Caki2 (cell line): ENCODE results near the gene TXLNA. TPM values are rescaled to one million over a fixed set of nuclear protein-coding genes. Genes with fewer than 3 reads are reported as not detected.
A peak's percentile ranks its signal among the peaks of the same experiment; 100 is the strongest.

Experiments used
- DNase-seq: peaks from one replicate; pipeline ENCODE4 v3.0.0-alpha.2; 2015; ENCODE audit warnings: low read depth
- in situ Hi-C: cut with HindIII; loops from 2 replicates; pipeline ENCODE4 v1.10.0; 2016; ENCODE audit warnings: low sequenced_read_pairs, low pct_unique_long_range_greater_than_20kb, mixed read lengths
- total RNA-seq: library from RNA; depleted of rRNA; stranded (reverse); fragments of >200 nt; shearing (Covaris generic); gene quantifications from 2 replicates; pipeline ENCODE4 v1.2.3, GENCODE V29; 2014; ENCODE audit warnings: low replicate concordance; rRNA removed

The TXLNA gene
- total RNA-seq, 1 experiment from 2014 or later: 63.9 TPM

GRCh38 chr1:32231843-32232432, 52.5 kb downstream of the TXLNA start:
- in situ Hi-C loops: no loop called here
- no peak for DNase-seq

GRCh38 chr1:32232558-32233304, 53.3 kb downstream of the TXLNA start:
- no peak for DNase-seq
- in situ Hi-C loops: no loop called here

GRCh38 chr1:32234792-32235191, 55.3 kb downstream of the TXLNA start:
- in situ Hi-C loops: no loop called here
- DNase-seq: no peak

GRCh38 chr1:32239337-32239736, 59.9 kb downstream of the TXLNA start:
- in situ Hi-C loops: no loop called here
- no peak for DNase-seq

- in situ Hi-C loops: no loop called here
- DNase-seq: no peak
Measured at GRCh38 chr1:32239790-32240139, 60.3 kb downstream of the TXLNA start.

GRCh38 chr1:32240140-32240951, 60.9 kb downstream of the TXLNA start:
- peak; percentile 54 for DNase-seq
- in situ Hi-C loops: no loop called here

GRCh38 chr1:32241001-32241763, 61.7 kb downstream of the TXLNA start:
- in situ Hi-C loops: no loop called here
- DNase-seq: no peak

- DNase-seq: no peak
- in situ Hi-C loops: no loop called here
Measured at GRCh38 chr1:32242341-32242851, 62.9 kb downstream of the TXLNA start.

- no peak for DNase-seq
- in situ Hi-C loops: no loop called here
Measured at GRCh38 chr1:32246888-32247273, 67.4 kb downstream of the TXLNA start, which contains the start of gene FAM167B. Gene FAM167B, plus strand, starts transcription at chr1:32247222. Its CDS starts 200 bp downstream, at chr1:32247422.

- no peak for DNase-seq
- in situ Hi-C loops: no loop called here
Measured at GRCh38 chr1:32247452-32247851, 68.0 kb downstream of the TXLNA start.

Other genes with a start within 250 kb of the TXLNA start
- gene PTP4A2, start 241.3 kb upstream of the TXLNA start, total RNA-seq: 308 and 310 TPM in 2 replicates
- gene KHDRBS1, start 165.8 kb upstream of the TXLNA start, total RNA-seq: 112 and 135 TPM in 2 replicates
- 7.0 and 8.0 TPM in 2 replicates for gene TMEM39B, start 106.7 kb upstream of the TXLNA start, total RNA-seq
- gene KPNA6, start 71.6 kb upstream of the TXLNA start, total RNA-seq: 24.9 and 26.6 TPM in 2 replicates
- 9.3 and 16.4 TPM in 2 replicates for gene CCDC28B, start 20.9 kb downstream of the TXLNA start, total RNA-seq
- gene IQCC, start 26.0 kb downstream of the TXLNA start, total RNA-seq: 4.0 and 5.5 TPM in 2 replicates
- gene DCDC2B, start 29.4 kb downstream of the TXLNA start, total RNA-seq: not detected in 2 replicates
- gene TMEM234, start 42.7 kb downstream of the TXLNA start, total RNA-seq: 15.1 and 17.1 TPM in 2 replicates
- 441 and 448 TPM in 2 replicates for gene EIF3I, start 42.7 kb downstream of the TXLNA start, total RNA-seq
- not detected in 2 replicates for gene FAM167B, start 67.5 kb downstream of the TXLNA start, total RNA-seq
- not detected in 2 replicates for gene LCK, start 71.6 kb downstream of the TXLNA start, total RNA-seq
- 104 and 107 TPM in 2 replicates for gene HDAC1, start 112.4 kb downstream of the TXLNA start, total RNA-seq
- 7.1 and 12.0 TPM in 2 replicates for gene MARCKSL1, start 156.6 kb downstream of the TXLNA start, total RNA-seq
- gene FAM229A, start 182.8 kb downstream of the TXLNA start, total RNA-seq: not detected in 2 replicates
- not detected in 2 replicates for gene TSSK3, start 182.9 kb downstream of the TXLNA start, total RNA-seq
- 44.7 and 51.9 TPM in 2 replicates for gene BSDC1, start 214.8 kb downstream of the TXLNA start, total RNA-seq